LNCAP (cell line): ENCODE data around the gene EXOC6.

Experiments used
- CTCF ChIP-seq: fragments of 450-650 bp; IDR thresholded peaks from 2 replicates; pipeline ENCODE4 v1.5.1; 2017; ENCODE audit warnings: mild to moderate bottlenecking

Gene EXOC6

GRCh38 chr10:92929896-92930295 lies 81.6 kb downstream of the EXOC6 start:
- no peak for TF ChIP-seq CTCF

- TF ChIP-seq CTCF: no peak
These were observed 83.3 kb downstream of the EXOC6 start for GRCh38 chr10:92931597-92931996.

- no peak for TF ChIP-seq CTCF
These were observed 89.6 kb downstream of the EXOC6 start for GRCh38 chr10:92937876-92938275.

GRCh38 chr10:92938841-92939240 lies 90.5 kb downstream of the EXOC6 start:
- no peak for TF ChIP-seq CTCF

- no peak for TF ChIP-seq CTCF
These were observed 93.9 kb downstream of the EXOC6 start for GRCh38 chr10:92942226-92942625.

- TF ChIP-seq CTCF: no peak
These were observed 98.2 kb downstream of the EXOC6 start for GRCh38 chr10:92946491-92946890.

- no peak for TF ChIP-seq CTCF
These were observed 109.1 kb downstream of the EXOC6 start for GRCh38 chr10:92957223-92958010.

GRCh38 chr10:92961638-92962037 lies 113.3 kb downstream of the EXOC6 start:
- no peak for TF ChIP-seq CTCF
